Measurements from ENCODE around the gene TIMM50.

- no peak for TF ChIP-seq CTCF (conservative IDR thresholded peaks at IDR 0.05; ENCODE audit: low read depth, low read length)
- TF ChIP-seq EZH2phosphoT487 (IDR thresholded peaks at IDR 0.05; ENCODE audit: borderline replicate concordance, low read length): no peak
- no peak for TF ChIP-seq EZH2 (IDR thresholded peaks at IDR 0.05; ENCODE audit: low read length, unreplicated experiment)
Observed at GRCh38 chr19:39496063-39496462, 15.4 kb downstream of the TIMM50 start.
